ENCODE data around the gene ARHGEF9. TPM values are rescaled to one million over a fixed set of nuclear protein-coding genes. Genes with fewer than 3 reads are reported as not detected.
A peak's percentile ranks its signal among the peaks of the same experiment; 100 is the strongest.
"Not testable (repeated sequence)": the region's sequence is repeated elsewhere in the genome, so short reads cannot be mapped to it uniquely, and the experiment has no call there.

Gene ARHGEF9
- total and polyA plus RNA-seq, 7 experiments from 2014 or later, result 9.6 to 39.0 (median 25.7) TPM

DNA sequence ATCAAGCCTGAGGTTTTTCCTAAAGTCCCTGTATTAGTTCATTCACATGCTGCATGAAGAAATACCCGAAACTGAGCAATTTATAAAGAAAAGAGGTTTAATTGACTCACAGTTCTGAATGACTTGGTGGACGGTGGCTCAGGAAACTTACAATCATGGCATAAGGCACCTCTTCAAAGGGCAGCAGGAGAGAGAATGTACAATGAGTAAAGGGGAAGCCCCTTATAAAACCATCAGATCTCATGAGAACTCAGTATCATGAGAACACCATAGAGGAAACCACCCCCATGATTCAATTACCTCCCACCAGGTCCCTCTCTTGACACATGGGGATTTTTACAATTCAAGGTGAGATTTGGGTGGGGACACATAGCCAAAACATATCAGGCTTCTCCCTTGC is 10.4 kb upstream of the ARHGEF9 start:
- H3K36me3 ChIP-seq (ENCODE audit: control insufficient read depth in 2 of 3, insufficient read depth in 3 of 3, low read length in 3 of 3); H3K27ac ChIP-seq (ENCODE audit: low read depth, low read length); H3K4me3 Mint-ChIP-seq; H3K4me3 ChIP-seq (ENCODE audit: low read length); H3K27ac Mint-ChIP-seq; H3K9me3 ChIP-seq (ENCODE audit: control insufficient read depth in 2 of 3, low read length in 3 of 3); POLR2A ChIA-PET; DNase-seq; H3K27me3 ChIP-seq (ENCODE audit: control insufficient read depth in 2 of 2, insufficient read depth in 2 of 2, low read length in 2 of 2); H3K36me3 Mint-ChIP-seq; H3K4me1 ChIP-seq (ENCODE audit: control insufficient read depth in 2 of 2, insufficient read depth in 2 of 2, low read length in 2 of 2); ATAC-seq; H3K4me1 Mint-ChIP-seq; H3K9me3 Mint-ChIP-seq; intact Hi-C loops (cut with micrococcal nuclease); H3K27me3 Mint-ChIP-seq; CTCF ChIA-PET: not testable (repeated sequence)

DNA sequence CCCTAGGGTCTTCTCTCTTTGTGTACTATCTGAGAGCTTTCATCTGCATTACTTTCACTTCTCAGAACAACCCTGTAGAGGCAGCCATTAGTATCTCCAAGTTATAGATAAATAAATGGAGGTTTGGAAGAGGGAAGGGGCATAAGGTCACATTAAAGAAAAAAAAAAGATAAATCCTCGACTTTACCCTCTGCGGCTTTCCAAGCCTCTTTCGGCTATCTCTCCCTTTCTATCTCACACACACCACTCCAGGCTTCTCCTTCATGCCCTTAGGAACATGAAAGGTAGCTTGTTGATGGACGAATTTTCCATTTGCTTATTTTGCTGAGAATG is 660 bp upstream of the ARHGEF9 start:
- Histone ChIP-seq H3K4me3 (ENCODE audit: low read length) (no peak overlapping the region), H3K9me3 (ENCODE audit: control insufficient read depth in 2 of 3, low read length in 3 of 3) (no peaks in the 10 kb centered on the region), H3K36me3 (ENCODE audit: control insufficient read depth in 2 of 3, insufficient read depth in 3 of 3, low read length in 3 of 3) (no peaks in the 10 kb centered on the region), H3K27me3 (ENCODE audit: control insufficient read depth in 2 of 2, insufficient read depth in 2 of 2, low read length in 2 of 2) (no peaks in the 10 kb centered on the region), H3K4me1 (ENCODE audit: control insufficient read depth in 2 of 2, insufficient read depth in 2 of 2, low read length in 2 of 2) (no peaks in the 10 kb centered on the region), H3K27ac (ENCODE audit: low read depth, low read length) (no peak overlapping the region)
- Mint-ChIP-seq H3K9me3 (peaks cover 0 to 4% (median 0%) of the 10 kb centered on the region in 11 donors), H3K4me3 (peak overlapping the region; percentile 32 to 77 (median 64)), H3K4me1 (peaks cover 0 to 4% (median 0%) of the 10 kb centered on the region in 7 donors), H3K27ac (no peak overlapping the region), H3K36me3 (no peaks in the 10 kb centered on the region), H3K27me3 (peaks cover 0 to 6% (median 0%) of the 10 kb centered on the region in 5 donors)
- POLR2A ChIA-PET, result no interaction called here
- no peak for DNase-seq
- intact Hi-C loops (cut with micrococcal nuclease), result no loop called here
- CTCF ChIA-PET, result no interaction called here
- no peak for ATAC-seq

DNA sequence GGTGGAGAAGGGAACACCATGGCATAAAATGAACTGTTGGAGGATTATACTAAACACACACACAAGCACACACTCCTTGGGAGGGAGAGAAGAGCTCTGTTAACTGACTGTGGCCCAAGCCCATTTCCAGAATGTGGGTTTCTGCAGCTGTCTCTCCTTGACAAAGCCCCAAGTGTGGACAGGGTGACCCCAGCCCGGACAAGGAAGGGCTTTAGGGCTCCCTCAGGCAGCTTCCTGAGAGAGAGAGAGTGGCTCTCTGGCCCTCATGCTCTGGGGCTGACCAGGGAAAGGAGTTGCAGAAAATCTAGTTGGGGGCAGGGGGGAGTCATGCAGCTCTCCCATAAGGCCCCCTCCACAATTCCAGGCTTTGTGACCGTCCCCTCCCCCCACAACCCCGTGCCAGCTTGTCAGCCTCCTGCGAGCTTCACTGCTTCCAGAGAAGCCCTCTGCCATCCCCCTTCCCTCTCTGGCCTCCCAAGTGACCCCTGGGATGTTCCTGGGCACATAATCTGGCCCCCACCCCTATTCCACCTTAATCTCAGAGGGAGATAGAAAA is 590 bp downstream of the ARHGEF9 start:
- DNase-seq (no peak), ATAC-seq (no peak)
- no peaks in the 10 kb centered on the region for H3K9me3 ChIP-seq (ENCODE audit: control insufficient read depth in 2 of 3, low read length in 3 of 3)
- Mint-ChIP-seq H3K36me3 (no peaks in the 10 kb centered on the region), H3K4me3 (peak overlapping the region in 8 of 10 donors; percentile 23 to 77 (median 70)), H3K9me3 (peaks cover 0 to 9% (median 2%) of the 10 kb centered on the region in 11 donors), H3K4me1 (peaks cover 0 to 4% (median 0%) of the 10 kb centered on the region in 7 donors), H3K27me3 (peaks cover 0 to 6% (median 0%) of the 10 kb centered on the region in 5 donors), H3K27ac (no peak overlapping the region)
- H3K36me3 ChIP-seq (ENCODE audit: control insufficient read depth in 2 of 3, insufficient read depth in 3 of 3, low read length in 3 of 3), result no peaks in the 10 kb centered on the region
- no peaks in the 10 kb centered on the region for H3K27me3 ChIP-seq (ENCODE audit: control insufficient read depth in 2 of 2, insufficient read depth in 2 of 2, low read length in 2 of 2)
- intact Hi-C loops (cut with micrococcal nuclease), result no loop called here
- H3K27ac ChIP-seq (ENCODE audit: low read depth, low read length), result no peak overlapping the region
- CTCF ChIA-PET, result no interaction called here
- POLR2A ChIA-PET, result no interaction called here
- no peaks in the 10 kb centered on the region for H3K4me1 ChIP-seq (ENCODE audit: control insufficient read depth in 2 of 2, insufficient read depth in 2 of 2, low read length in 2 of 2)
- H3K4me3 ChIP-seq (ENCODE audit: low read length), result no peak overlapping the region

DNA sequence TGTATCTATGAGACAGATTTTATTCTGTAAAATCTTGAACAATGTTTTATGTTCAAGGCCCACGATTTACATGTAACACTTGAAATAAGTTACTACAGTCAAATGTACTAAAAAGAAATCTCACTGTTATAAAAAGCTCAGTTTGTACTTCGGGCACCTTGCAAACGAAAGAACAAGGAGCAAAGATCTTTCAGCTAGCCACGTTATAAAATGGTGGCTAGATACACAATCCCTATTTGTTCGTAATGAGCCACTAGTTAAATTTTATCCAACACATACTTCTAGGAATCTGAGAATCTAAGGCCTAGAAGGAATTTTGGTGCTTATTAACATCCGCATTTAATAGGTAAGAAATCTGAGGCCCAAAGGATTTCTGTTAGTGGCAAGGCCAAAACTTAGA is 2.5 kb downstream of the ARHGEF9 start:
- no peak for ATAC-seq
- no peak overlapping the region for H3K4me3 Mint-ChIP-seq

DNA sequence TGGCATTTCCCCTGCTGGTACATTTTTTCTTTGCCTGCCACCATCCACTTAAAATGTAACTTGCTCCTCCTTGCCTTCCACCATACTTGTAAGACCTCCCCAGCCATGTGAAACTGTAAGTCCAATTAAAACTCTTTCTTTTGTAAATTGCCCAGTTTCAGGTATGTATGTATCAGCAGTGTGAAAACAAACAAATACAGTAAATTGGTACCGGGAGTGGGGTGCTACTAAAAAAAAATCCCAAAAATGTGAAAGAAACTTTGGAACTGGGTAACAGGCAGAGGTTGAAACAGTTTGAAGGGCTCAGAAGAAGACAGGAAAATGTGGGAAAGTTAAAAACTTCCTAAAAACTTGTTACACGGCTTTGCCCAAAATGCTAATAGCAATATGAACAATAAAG is 16.3 kb downstream of the ARHGEF9 start:
- H3K9me3 Mint-ChIP-seq, result peaks cover 0 to 11% (median 1%) of the 10 kb centered on the region in 11 donors
- ChIA-PET CTCF (no interaction called here), POLR2A (no interaction called here)
- H3K4me1 Mint-ChIP-seq, result peaks cover 0 to 3% (median 0%) of the 10 kb centered on the region in 7 donors
- no peak overlapping the region for H3K27ac Mint-ChIP-seq
- Histone ChIP-seq H3K9me3 (ENCODE audit: control insufficient read depth in 2 of 3, low read length in 3 of 3) (no peaks in the 10 kb centered on the region), H3K27me3 (ENCODE audit: control insufficient read depth in 2 of 2, insufficient read depth in 2 of 2, low read length in 2 of 2) (no peaks in the 10 kb centered on the region), H3K36me3 (ENCODE audit: control insufficient read depth in 2 of 3, insufficient read depth in 3 of 3, low read length in 3 of 3) (no peaks in the 10 kb centered on the region), H3K27ac (ENCODE audit: low read depth, low read length) (no peak overlapping the region), H3K4me3 (ENCODE audit: low read length) (no peak overlapping the region), H3K4me1 (ENCODE audit: control insufficient read depth in 2 of 2, insufficient read depth in 2 of 2, low read length in 2 of 2) (no peaks in the 10 kb centered on the region)
- ATAC-seq (no peak), DNase-seq (no peak)
- H3K27me3 Mint-ChIP-seq, result peaks cover 0 to 3% (median 0%) of the 10 kb centered on the region in 5 donors
- H3K4me3 Mint-ChIP-seq, result no peak overlapping the region
- intact Hi-C loops (cut with micrococcal nuclease), result no loop called here
- H3K36me3 Mint-ChIP-seq, result peaks cover 0 to 8% (median 0%) of the 10 kb centered on the region in 5 donors

More for the DNA sequence above, 2.5 kb downstream of the ARHGEF9 start:
- no peaks in the 10 kb centered on the region for H3K27me3 ChIP-seq (ENCODE audit: control insufficient read depth in 2 of 2, insufficient read depth in 2 of 2, low read length in 2 of 2)
- H3K27ac Mint-ChIP-seq, result no peak overlapping the region
- intact Hi-C loops (cut with micrococcal nuclease), result no loop called here
- ChIA-PET POLR2A (no interaction called here), CTCF (no interaction called here)
- DNase-seq, result no peak
- H3K9me3 ChIP-seq (ENCODE audit: control insufficient read depth in 2 of 3, low read length in 3 of 3), result peaks cover 0 to 3% (median 0%) of the 10 kb centered on the region in 3 experiments
- peaks cover 0 to 19% (median 2%) of the 10 kb centered on the region in 11 donors for H3K9me3 Mint-ChIP-seq
- no peaks in the 10 kb centered on the region for H3K36me3 Mint-ChIP-seq
- peaks cover 0 to 6% (median 0%) of the 10 kb centered on the region in 5 donors for H3K27me3 Mint-ChIP-seq
- H3K4me1 ChIP-seq (ENCODE audit: control insufficient read depth in 2 of 2, insufficient read depth in 2 of 2, low read length in 2 of 2), result no peaks in the 10 kb centered on the region
- H3K4me3 ChIP-seq (ENCODE audit: low read length), result no peak overlapping the region
- H3K4me1 Mint-ChIP-seq, result peaks cover 0 to 4% (median 0%) of the 10 kb centered on the region in 7 donors
- H3K27ac ChIP-seq (ENCODE audit: low read depth, low read length), result no peak overlapping the region
- no peaks in the 10 kb centered on the region for H3K36me3 ChIP-seq (ENCODE audit: control insufficient read depth in 2 of 3, insufficient read depth in 3 of 3, low read length in 3 of 3)

DNA sequence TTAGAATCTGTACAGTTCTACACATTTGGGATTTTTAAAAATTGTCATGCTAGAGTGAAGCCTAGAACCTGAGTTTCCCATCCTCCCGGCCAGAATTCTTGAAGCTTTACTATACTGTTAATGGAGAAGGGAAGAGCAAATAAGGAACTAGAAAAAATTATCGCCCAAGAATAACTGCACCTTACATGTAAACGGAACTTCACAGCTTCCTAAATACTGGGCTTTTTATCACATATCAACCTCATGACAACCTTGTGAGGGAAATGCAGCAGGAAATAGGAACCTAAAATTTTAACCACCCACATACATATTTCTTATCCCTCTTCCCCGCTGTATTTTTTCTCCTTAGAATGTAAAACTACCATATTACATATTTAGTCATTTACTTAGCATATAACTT is 19.3 kb downstream of the ARHGEF9 start:
- no peaks in the 10 kb centered on the region for H3K36me3 ChIP-seq (ENCODE audit: control insufficient read depth in 2 of 3, insufficient read depth in 3 of 3, low read length in 3 of 3)
- DNase-seq, result no peak
- H3K4me1 ChIP-seq (ENCODE audit: control insufficient read depth in 2 of 2, insufficient read depth in 2 of 2, low read length in 2 of 2), result peaks cover 0 to 3% of the 10 kb centered on the region in 2 donors
- Mint-ChIP-seq H3K27ac (no peak overlapping the region), H3K4me1 (peaks cover 0 to 6% (median 0%) of the 10 kb centered on the region in 7 donors), H3K36me3 (peaks cover 0 to 8% (median 0%) of the 10 kb centered on the region in 5 donors), H3K9me3 (peaks cover 0 to 11% (median 0%) of the 10 kb centered on the region in 11 donors), H3K4me3 (no peak overlapping the region), H3K27me3 (peaks cover 0 to 3% (median 0%) of the 10 kb centered on the region in 5 donors)
- ChIA-PET POLR2A (no interaction called here), CTCF (no interaction called here)
- intact Hi-C loops (cut with micrococcal nuclease), result no loop called here
- no peak overlapping the region for H3K27ac ChIP-seq (ENCODE audit: low read depth, low read length)
- no peak overlapping the region for H3K4me3 ChIP-seq (ENCODE audit: low read length)
- ATAC-seq, result no peak
- H3K27me3 ChIP-seq (ENCODE audit: control insufficient read depth in 2 of 2, insufficient read depth in 2 of 2, low read length in 2 of 2), result no peaks in the 10 kb centered on the region
- no peaks in the 10 kb centered on the region for H3K9me3 ChIP-seq (ENCODE audit: control insufficient read depth in 2 of 3, low read length in 3 of 3)

DNA sequence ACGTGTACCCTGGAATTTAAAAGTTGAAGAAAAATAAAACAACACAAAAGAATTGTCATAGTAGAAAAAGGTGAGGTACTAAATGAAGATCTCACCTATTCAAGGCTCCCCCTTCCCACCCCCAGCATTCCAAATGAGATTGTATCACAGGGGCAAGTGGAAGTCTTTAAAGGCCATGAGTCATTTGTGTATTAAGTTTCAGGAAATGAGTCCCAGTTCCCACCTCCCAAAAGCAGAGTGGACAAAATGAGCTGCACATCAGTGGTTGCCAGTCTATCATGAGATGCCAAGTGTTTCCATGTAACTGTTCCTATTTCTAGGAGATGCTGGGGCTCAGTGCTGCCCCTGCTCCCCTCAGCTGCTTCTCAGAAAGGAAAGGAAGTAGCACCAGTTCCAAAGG is 20.1 kb downstream of the ARHGEF9 start:
- Mint-ChIP-seq H3K27ac (no peak overlapping the region), H3K36me3 (peaks cover 0 to 8% (median 0%) of the 10 kb centered on the region in 5 donors), H3K4me3 (no peak overlapping the region), H3K9me3 (peaks cover 0 to 11% (median 0%) of the 10 kb centered on the region in 11 donors), H3K4me1 (peaks cover 0 to 6% (median 0%) of the 10 kb centered on the region in 7 donors), H3K27me3 (peaks cover 0 to 3% (median 0%) of the 10 kb centered on the region in 5 donors)
- Histone ChIP-seq H3K27me3 (ENCODE audit: control insufficient read depth in 2 of 2, insufficient read depth in 2 of 2, low read length in 2 of 2) (no peaks in the 10 kb centered on the region), H3K4me3 (ENCODE audit: low read length) (no peak overlapping the region), H3K27ac (ENCODE audit: low read depth, low read length) (no peak overlapping the region), H3K4me1 (ENCODE audit: control insufficient read depth in 2 of 2, insufficient read depth in 2 of 2, low read length in 2 of 2) (peaks cover 0 to 3% of the 10 kb centered on the region in 2 donors), H3K36me3 (ENCODE audit: control insufficient read depth in 2 of 3, insufficient read depth in 3 of 3, low read length in 3 of 3) (no peaks in the 10 kb centered on the region), H3K9me3 (ENCODE audit: control insufficient read depth in 2 of 3, low read length in 3 of 3) (no peaks in the 10 kb centered on the region)
- CTCF ChIA-PET, result no interaction called here
- intact Hi-C loops (cut with micrococcal nuclease), result no loop called here
- POLR2A ChIA-PET, result no interaction called here
- DNase-seq (no peak), ATAC-seq (no peak)

Data from naive thymus-derived CD4-positive, alpha-beta T cell (primary cell).